Stomach (tissue), 9 donors: ENCODE data around the gene TPCN1. TPM values are rescaled to one million over a fixed set of nuclear protein-coding genes. Genes with fewer than 3 reads are reported as not detected.

Experiments used
- DNase-seq, 2 donors: peaks; one replicate each; pipeline versions ENCODE4 v3.0.0 to v3.0.0-alpha.2; 2013 to 2019
- H3K27ac ChIP-seq, 5 donors: fragments of 200-600 bp in 4 of 5; sonication (generic) in 4 of 5; one replicate each; pipeline ENCODE4 v1.5.1; 2013 to 2019; ENCODE audit warnings: mild to moderate bottlenecking in 1 of 5, moderate library complexity in 1 of 5
- H3K27me3 ChIP-seq, 3 donors: fragments of 200-600 bp; sonication (generic); one replicate each; pipeline ENCODE4 v1.5.1; 2017 to 2019; ENCODE audit warnings: mixed run types in 1 of 3
- H3K36me3 ChIP-seq, 4 donors: fragments of 200-600 bp; sonication (generic); 1 replicate in 3 of 4; 2 replicates in 1 of 4; pipeline ENCODE4 v1.5.1; 2016 to 2019
- H3K4me1 ChIP-seq, 4 donors: fragments of 200-600 bp; sonication (generic); one replicate each; pipeline ENCODE4 v1.5.1; 2016 to 2019
- H3K4me3 ChIP-seq, 4 donors: fragments of 200-600 bp; sonication (generic) in 3 of 4; one replicate each; pipeline ENCODE4 v1.5.1; 2016 to 2019; ENCODE audit warnings: mild to moderate bottlenecking in 1 of 4
- H3K9me3 ChIP-seq, 4 donors: fragments of 200-600 bp; sonication (generic); one replicate each; pipeline ENCODE4 v1.5.1; 2016 to 2019
- EP300 ChIP-seq: sonication (generic); formaldehyde crosslinking; IDR thresholded peaks from one replicate; pipeline ENCODE4 v1.6.1; 2017; ENCODE audit warnings: antibody characterized with exemption
- POLR2A ChIP-seq, 4 donors: fragments of 450-650 bp; IDR thresholded peaks; one replicate each; pipeline ENCODE4 v1.6.1; 2016; ENCODE audit warnings: antibody characterized with exemption in 4 of 4, control low read depth in 2 of 4, mild to moderate bottlenecking in 1 of 4, moderate library complexity in 1 of 4
- POLR2AphosphoS5 ChIP-seq, 3 donors: sonication (generic); formaldehyde crosslinking; IDR thresholded peaks; one replicate each; pipeline ENCODE4 v1.6.1; 2016; ENCODE audit warnings: antibody characterized with exemption in 3 of 3
- WGBS, 5 donors: extraction: QIAGEN DNeasy Blood & Tissue Kit in 3 of 5; methylation state at CpG; one replicate each; pipeline versions ENCODE4 v1.1.5 to v1.1.7; 2013 to 2018; 5-methylcytosine and 5-hydroxymethylcytosine counted together
- intact Hi-C: fragments of 100-400 bp; cut with DNase I; formaldehyde crosslinking; loops from one replicate; pipeline ENCODE4 v1.15.1; 2023; ENCODE audit warnings: low total_unique reads
- polyA plus RNA-seq, 3 donors: library from polyadenylated mRNA; stranded (reverse); fragments of 200-250 nt; gene quantifications; one replicate each; pipeline ENCODE4 v1.2.3, GENCODE V29; 2013
- total RNA-seq, 5 donors: library from RNA; depleted of rRNA; stranded (reverse); fragments of >200 nt; gene quantifications; one replicate each; pipeline versions ENCODE4 v1.1.0 to v1.2.3, GENCODE V29; 2014 to 2016
- TF ChIP-seq, protein P1 (sequence below), 7 experiments: fragments of 450-650 bp in 4 of 7; fragments of 200-600 bp in 3 of 7; sonication (generic) in 3 of 7; IDR thresholded peaks; one replicate each; pipeline ENCODE4 v1.5.1; 2016 to 2019; ENCODE audit warnings: antibody characterized with exemption in 7 of 7, control low read depth in 2 of 7, mild to moderate bottlenecking in 1 of 7
- donor health status: healthy with polysubstance abuse.
- donor health status: Bipolar disorder and iron deficiency.
- donor health status: healthy.

Gene TPCN1
- total and polyA plus RNA-seq, 8 donors = 5.8 to 78.2 (median 30.2) TPM

DNA sequence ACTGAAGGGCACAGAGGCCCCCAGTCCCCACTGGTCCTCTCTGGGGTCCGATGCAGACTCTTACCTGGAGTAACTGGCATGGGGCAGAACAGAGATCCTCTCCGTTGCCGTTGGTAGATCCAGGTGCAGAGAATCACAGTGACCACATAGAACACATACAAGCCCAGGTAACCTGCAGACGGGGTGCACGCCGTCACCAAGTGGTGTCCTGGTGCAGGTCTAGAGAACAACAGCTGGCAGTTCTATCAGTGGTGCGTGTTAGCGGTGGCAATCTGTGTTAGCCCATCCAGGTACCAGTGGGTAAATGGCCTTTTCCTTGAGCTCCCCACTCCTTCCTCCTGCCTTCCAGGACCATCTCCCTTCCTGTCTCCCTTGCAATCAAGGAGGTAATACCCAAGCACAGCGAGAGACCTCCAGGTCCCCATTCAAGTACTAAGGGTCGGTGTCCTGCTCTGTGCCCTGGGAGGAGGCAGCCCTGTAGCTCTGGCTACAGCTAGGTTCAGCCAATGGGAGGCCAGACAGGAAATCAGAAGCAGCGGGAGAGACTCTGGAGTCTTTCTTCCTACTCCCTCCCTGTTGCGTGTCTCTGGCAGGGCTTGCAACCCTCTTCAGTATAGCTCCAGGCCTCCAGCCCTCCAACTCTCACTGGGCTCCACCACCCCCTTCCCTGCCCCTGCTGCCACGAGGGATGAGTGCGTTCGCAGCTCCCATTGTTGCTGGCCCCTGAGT is 97.8 kb downstream of the TPCN1 start:
- no peaks in the 10 kb centered on the region for H3K4me1 ChIP-seq
- no peaks in the 10 kb centered on the region for H3K27me3 ChIP-seq
- H3K9me3 ChIP-seq = no peaks in the 10 kb centered on the region
- no peak overlapping the region for H3K27ac ChIP-seq
- TF ChIP-seq, protein P1, sequence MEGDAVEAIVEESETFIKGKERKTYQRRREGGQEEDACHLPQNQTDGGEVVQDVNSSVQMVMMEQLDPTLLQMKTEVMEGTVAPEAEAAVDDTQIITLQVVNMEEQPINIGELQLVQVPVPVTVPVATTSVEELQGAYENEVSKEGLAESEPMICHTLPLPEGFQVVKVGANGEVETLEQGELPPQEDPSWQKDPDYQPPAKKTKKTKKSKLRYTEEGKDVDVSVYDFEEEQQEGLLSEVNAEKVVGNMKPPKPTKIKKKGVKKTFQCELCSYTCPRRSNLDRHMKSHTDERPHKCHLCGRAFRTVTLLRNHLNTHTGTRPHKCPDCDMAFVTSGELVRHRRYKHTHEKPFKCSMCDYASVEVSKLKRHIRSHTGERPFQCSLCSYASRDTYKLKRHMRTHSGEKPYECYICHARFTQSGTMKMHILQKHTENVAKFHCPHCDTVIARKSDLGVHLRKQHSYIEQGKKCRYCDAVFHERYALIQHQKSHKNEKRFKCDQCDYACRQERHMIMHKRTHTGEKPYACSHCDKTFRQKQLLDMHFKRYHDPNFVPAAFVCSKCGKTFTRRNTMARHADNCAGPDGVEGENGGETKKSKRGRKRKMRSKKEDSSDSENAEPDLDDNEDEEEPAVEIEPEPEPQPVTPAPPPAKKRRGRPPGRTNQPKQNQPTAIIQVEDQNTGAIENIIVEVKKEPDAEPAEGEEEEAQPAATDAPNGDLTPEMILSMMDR (IDR thresholded peaks at IDR 0.05) = no peak
- TF ChIP-seq POLR2AphosphoS5 (IDR thresholded peaks at IDR 0.05) (no peak), POLR2A (IDR thresholded peaks at IDR 0.05) (no peak), EP300 (no peak)
- 90 to 98% (median 95%) methylated on average over 14 to 15 of the region's 15 CpGs for WGBS, 5 donors
- intact Hi-C loops = no loop called here
- H3K36me3 ChIP-seq = peaks cover 43 to 97% (median 94%) of the 10 kb centered on the region in 4 donors
- H3K4me3 ChIP-seq = no peak overlapping the region
- DNase-seq = no peak

DNA sequence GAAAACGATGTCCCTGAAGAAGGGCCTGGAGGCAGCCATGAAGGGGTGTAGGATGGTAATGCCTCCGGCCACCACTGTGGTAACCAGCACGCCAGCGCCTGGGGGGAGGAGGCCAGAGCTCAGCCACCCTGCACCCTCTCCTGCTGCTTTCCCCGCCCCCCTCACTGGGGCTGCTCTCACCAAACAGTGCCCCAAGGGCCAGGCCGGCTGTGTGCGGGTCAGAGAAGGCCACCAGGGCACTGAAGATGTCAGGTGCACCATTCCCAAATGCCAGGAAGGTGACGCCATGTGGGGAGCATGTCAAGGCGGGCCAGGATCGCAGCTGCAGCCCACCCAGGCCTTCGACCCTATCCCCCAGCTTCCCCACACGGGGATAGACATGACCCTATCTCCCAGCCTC is 99.1 kb downstream of the TPCN1 start:
- no peak for TF ChIP-seq POLR2AphosphoS5 (IDR thresholded peaks at IDR 0.05)
- TF ChIP-seq, protein P1 (IDR thresholded peaks at IDR 0.05) = no peak
- TF ChIP-seq POLR2A (IDR thresholded peaks at IDR 0.05) = no peak
- no peak for TF ChIP-seq EP300
- WGBS, 5 donors = 87 to 93% (median 91%) methylated on average over 9 to 12 of the region's 12 CpGs
- Histone ChIP-seq H3K27me3 (no peaks in the 10 kb centered on the region), H3K4me3 (no peak overlapping the region), H3K4me1 (no peaks in the 10 kb centered on the region), H3K36me3 (peaks cover 38 to 92% (median 81%) of the 10 kb centered on the region in 4 donors), H3K9me3 (no peaks in the 10 kb centered on the region), H3K27ac (no peak overlapping the region)
- intact Hi-C loops = no loop called here
- no peak for DNase-seq

DNA sequence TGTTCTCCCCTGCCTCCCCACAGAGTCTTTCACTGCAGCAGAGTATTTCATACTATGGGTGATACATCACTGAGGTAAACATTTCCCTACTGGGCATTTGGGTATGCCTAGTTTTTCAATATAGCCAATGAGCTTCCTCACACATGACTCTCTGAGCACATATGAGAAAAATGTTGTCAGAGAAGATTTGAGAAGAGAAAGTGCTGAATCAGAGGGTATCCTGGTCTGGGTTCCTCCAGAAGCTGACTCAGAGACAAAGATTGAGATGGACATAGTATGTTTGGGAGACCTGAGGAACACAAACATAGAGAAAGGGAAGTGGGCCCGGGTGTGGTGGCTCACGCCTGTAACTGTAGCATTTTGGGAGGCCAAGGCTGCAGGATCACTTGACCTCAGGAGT is 101.1 kb downstream of the TPCN1 start:
- intact Hi-C loops = no loop called here
- peaks cover 28 to 73% (median 61%) of the 10 kb centered on the region in 4 donors for H3K36me3 ChIP-seq

DNA sequence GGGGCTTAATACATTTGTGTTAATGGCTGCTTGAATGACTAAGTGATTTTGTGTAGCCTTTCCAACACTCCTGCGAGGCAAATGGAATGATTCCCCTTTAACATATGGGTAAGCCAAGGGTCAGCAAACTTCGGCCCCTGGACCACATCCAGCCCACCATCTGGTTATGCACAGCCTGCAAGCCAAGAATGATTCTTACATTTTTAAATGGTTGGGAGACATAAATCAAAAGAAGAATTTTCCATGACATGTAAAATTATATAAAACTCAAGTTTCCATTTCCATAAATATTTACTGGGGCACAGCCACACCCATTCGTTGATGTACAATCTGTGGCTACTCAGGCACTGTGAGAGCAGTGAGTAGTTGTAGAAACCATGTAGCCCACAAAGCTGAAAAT is 104.7 kb downstream of the TPCN1 start:
- Histone ChIP-seq H3K27me3 (no peaks in the 10 kb centered on the region), H3K27ac (peak overlapping the region in 2 of 5 donors; percentile 23 to 42), H3K4me1 (peaks cover 0 to 23% (median 8%) of the 10 kb centered on the region in 4 donors), H3K36me3 (peaks cover 8 to 67% (median 48%) of the 10 kb centered on the region in 4 donors), H3K9me3 (no peaks in the 10 kb centered on the region), H3K4me3 (no peak overlapping the region)
- TF ChIP-seq, protein P1 (IDR thresholded peaks at IDR 0.05) = no peak
- TF ChIP-seq POLR2A (IDR thresholded peaks at IDR 0.05) (no peak), POLR2AphosphoS5 (IDR thresholded peaks at IDR 0.05) (no peak), EP300 (no peak)
- 43 to 72% (median 59%) methylated on average over 3 of the region's 3 CpGs for WGBS, 5 donors
- intact Hi-C loops = no loop called here
- peak in 1 of 2 donors; percentile 80 for DNase-seq

More for the DNA sequence above, 101.1 kb downstream of the TPCN1 start:
- DNase-seq = no peak
- H3K4me3 ChIP-seq = no peak overlapping the region
- no peaks in the 10 kb centered on the region for H3K9me3 ChIP-seq
- H3K27ac ChIP-seq = no peak overlapping the region
- no peak for TF ChIP-seq POLR2A (IDR thresholded peaks at IDR 0.05)
- TF ChIP-seq, protein P1 (IDR thresholded peaks at IDR 0.05) = no peak
- WGBS, 5 donors = 91 to 95% (median 93%) methylated on average over 2 of the region's 2 CpGs
- peaks cover 0 to 18% (median 8%) of the 10 kb centered on the region in 4 donors for H3K4me1 ChIP-seq
- H3K27me3 ChIP-seq = no peaks in the 10 kb centered on the region
